ENCODE results near the gene KIF2A.

KIF2A gene

DNA sequence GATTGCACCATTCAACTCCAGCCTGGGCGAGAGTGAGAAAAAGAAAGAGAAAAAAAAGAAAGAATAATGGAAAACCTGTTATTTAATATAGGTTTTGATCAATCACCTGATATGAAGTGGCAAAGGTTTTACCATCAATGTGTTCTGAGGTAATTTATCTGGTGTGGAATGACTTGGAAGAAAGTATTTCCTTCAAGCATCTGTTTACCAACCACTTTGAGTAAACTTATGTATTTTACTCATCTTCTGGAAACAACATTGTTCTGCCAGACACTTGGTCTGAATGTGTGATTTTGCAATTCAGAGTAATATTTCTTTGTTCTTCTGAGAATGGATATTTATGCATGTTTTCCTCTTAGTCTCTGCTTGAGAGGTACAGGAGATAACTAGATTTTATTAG, 24.3 kb downstream of the KIF2A start:
- DNase-seq, result no peak

DNA sequence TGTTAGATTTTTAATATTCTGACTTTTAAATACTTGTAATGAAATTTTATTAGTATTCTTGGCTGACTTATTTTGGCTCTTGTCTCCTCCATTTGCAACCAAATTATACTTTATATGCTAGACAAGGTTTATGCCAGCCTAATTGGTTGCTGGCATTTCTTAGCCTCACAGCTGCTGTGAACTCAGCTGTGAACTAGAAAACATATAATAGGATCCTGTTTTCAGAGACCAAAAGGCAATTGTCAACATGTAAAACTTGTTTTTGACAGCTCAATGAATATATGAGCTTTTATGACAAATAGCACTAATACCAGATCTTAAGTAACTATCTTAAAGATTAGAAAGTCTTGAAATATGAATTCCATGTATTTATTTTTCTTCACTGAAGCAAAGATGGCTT, 25.9 kb downstream of the KIF2A start:
- DNase-seq, result no peak

DNA sequence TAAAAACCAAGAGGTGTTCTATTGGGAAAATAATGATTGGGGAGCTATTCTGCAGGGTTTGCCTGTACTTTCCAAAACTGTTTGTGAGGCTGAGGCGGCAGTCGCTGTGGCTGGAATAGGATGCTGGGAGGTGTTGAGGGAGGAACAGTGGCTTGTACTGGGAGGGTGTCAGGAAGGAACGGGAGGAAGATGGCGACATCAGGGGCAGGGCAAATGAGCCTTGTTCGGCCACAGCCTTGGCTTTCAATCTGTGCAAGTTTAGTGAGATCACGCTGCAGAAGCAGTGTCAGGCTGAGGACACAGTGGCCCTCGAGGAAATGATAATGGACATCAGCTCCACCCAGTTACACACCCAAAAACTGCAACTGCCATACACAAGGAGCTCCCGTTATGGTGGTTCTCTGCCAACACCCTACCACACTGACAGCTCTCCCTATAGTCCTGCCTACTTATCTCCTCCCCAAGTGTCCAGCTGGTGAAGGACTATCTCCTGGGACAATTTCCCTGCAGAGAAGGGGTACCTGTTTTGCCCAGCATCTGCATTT, 27.3 kb downstream of the KIF2A start:
- no peak for DNase-seq

DNA sequence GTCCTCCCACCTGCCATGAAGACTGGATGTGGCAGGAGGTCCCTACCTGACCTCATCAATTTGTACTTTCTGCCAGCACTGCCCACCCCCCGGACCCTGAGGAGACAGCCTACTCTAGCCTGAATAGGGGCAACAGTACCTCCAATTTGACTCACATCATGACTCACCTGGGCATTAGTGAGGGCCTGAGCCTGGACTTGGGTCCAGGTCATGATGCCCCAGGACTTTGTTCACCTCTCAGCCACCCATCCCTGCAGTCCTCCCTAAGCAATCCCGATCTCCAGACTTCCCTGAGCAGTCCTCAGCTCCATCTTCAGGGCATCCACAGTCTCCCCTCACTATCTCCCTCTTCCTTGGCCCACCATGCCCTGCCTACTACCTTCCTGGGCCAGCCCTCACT, 28.1 kb downstream of the KIF2A start:
- DNase-seq, result no peak

DNA sequence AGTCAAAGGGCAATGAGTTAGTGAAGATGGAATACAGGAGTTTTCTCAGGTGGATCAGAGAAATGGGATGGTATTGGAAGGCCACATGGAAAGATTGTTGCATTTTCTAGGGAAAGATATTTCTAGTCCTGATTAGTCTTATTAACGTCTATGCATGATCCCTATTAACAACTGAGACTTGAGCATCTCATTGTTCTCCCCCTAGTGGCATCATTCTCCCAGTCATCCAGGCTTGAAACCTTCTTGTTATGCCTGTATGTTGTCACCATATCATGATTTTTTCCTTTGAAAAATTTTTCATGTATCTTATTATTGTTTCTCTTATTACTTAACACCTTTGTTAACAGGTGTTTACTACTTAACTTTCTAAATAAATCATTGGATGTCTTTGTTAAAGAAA, 34.4 kb downstream of the KIF2A start:
- DNase-seq, result no peak

DNA sequence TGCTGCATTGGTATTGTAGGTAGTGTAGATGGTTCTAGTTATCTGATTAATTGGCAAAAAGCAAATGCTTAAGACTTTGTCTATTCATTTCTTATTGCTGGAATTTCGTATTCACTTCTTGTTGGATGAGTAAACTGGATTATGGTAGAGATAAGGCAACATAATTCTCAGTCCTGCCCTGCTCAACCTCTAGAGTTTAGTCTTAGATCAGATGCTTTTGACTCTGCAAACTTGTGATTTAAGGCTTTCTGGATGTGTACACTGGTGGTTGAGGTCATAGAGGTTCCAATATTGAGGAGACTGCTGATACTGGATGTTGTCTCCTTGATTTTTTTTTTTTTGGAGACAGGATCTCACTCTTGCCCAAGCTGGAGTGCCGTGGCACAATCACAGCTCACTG, 35.0 kb downstream of the KIF2A start:
- no peak for DNase-seq

DNA sequence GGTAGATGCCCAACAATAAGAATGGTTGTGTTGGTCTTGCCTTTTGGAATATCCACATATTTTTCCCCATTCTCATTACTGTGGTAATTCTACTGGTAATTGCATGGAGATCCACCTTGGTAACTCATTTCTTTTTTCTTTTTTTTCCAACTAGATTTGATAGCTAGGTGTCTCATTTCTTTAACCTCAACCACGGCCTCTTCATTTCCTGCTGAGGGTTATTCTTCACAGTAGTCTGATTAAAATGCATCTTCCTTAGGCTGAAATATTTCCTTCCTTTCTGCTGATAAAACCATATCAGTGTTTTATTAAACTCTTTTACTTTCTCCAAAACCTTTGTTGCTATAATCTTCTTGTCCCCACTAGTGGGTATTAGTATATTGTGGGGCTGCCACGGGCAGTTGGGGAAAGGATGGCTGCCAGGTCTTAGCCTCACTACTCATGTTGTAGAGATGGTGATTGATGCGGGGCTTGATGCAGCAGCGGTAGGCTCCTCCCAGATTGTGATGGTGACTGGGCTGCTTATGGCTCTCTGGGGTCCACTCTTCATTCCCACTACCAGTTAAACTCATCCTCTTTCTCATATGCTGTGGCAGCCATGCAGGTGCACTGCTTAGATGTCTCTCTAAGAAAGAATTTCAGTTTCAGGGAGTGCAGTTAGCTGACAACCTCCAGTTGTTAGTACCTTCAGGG, 35.9 kb downstream of the KIF2A start:
- no peak for DNase-seq

DNA sequence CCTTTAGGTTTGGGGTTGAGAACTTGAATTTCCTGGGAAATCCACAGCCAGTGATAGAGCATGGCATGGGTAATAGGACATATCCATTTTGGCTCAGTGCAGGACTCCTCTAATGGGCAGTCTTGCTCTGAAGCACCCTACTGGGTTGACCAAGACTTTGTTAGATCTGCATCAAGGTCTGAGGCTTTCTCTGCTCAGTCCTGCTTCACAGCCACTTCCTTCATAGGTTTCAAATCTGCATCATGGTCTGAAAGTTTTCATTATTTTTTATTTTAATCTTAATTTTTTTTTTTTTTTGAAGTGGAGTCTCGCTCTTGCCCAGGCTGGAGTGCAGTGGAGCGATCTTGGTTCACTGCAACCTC, 36.5 kb downstream of the KIF2A start:
- DNase-seq, result no peak

DNA sequence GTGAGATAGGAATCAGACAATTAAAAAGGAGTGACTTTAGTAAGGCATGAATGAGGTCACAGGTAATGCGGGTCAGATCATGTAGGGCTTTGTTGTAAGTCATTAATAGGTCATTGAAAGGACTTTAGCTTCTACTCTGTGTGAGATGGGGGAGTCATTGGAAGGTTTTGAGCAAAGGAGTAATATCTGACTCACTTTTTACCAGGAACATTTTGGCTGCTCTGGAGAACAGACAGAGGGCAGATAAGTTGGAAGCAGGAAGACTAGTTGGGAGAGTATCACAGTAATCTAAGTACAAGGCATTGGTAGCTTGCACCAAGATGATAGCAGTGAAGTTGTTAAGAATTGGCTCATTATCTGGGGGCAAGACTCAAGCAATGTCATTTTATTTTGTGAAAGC, 37.4 kb downstream of the KIF2A start:
- DNase-seq, result no peak

DNA sequence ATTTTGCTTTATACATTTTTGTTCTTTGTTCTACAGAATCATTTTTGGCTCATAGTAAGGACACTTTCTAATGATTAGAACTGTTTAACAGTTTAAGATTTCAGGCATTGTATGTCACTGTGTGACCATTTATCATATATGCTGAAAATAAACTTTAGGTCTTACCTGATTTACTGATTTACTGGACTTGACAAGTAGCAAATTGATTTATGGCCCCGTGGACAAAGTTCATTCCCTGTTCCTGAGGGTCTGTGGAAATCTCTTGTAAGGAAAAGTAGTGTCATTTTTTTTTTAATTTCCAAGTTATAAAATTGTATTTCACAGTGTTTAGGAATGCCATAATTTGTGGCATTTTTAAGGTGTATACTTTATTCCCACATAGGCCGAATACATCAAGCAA, 40.7 kb downstream of the KIF2A start:
- DNase-seq, result no peak

DNA sequence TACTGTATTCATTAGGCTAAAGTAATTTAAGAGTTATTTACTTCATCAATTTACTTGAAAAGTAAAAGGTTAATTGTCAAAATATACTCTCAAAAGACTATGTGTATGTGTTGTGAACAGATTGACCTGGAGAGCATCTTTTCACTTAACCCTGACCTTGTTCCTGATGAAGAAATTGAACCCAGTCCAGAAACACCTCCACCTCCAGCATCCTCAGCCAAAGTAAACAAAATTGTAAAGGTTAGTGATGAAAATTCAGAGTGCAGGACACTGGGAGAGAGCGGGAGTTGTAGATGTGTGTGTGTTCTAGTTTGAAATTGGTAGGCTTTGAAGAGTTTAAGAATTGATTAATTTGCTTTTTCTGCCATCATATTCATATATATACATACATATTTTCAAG, 41.9 kb downstream of the KIF2A start:
- no peak for DNase-seq

DNA sequence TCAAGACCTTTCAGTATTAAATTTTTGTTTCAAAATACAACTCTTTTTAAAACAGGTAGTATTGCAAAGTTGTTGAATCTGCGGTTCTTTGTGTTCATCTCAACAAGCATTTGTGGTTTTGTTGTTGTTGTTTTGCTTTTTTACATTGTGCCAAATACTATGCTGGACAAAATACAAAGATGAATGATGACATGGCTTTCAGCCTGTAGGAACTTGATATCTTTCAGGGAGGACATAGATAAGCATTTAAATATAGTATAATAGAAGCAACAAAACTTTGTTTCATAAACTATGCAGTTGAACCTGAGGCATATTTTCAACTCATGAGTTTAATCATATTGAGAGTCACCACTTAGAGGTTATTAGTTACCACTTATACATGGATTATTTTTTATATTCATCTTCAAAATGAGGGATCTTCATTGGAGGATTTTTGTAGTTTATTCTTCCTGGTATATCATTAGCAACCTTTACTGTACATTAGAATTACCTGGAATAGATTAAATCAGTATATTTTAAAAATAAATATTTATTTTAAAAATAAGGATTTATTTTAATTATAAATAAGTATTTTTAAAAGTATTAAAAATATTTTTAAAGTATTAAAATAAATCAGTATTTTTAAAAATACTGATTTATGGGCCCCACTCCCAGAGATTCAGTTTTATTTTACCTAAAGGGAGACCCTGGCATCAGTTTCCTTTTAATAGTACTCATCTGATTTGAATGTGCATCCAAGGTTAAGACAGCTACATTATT, 42.9 kb downstream of the KIF2A start:
- DNase-seq, result no peak

DNA sequence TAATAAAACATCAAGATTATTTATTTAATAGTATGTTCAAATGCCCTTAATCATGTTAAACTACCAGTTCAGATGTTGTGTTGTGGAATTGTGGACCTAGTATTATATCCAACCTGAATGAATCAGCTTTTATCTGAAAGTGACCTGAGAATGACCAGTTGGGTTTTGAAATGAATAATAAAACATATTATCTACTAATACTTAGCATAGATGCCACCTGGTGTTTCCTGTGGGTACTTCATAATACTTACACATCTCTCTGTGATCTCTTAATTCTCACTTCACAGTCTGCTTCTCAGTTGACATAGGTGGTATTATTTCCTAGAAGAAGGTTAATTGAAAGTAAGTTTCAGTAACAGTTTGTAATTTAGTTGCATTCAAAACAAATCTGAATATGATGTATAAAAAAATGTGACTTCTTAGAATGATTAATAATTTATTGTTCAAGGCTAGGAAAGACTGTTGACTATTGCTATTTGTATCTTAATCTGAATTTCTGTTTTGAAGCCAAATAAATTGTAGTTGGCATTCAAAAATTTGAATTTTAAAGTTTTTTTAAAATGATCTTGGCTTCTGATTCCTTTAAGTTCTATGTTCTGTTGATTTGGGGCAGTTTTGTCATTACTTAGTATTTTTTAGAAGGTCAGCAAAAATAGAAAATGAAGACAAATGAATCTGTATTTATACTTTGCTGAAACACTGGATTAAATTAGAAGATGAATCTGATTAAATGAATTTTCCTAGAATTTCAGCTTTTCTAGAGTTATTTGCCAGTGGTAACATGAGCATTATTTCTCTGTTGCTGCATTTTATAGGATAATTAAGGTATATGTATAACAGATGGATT, 48.2 kb downstream of the KIF2A start:
- no peak for DNase-seq

DNA sequence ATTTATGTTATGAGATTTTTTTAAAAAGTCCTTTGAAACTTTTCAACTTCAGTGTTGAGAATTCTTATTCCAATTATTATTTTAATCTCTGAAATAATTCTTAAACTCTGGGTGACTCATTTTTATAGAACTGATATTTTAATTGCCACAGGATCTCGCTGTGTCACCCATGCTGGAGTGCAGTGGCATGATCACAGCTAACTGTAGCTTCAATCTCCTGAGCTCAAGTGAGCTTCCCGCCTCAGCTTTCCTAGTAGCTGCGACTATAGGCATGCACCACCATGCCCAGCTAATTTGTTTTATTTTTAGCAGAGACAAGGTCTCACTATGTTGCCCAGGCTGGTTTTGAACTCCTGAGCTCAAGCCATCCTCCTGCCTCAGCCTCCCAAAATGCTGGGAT, 56.7 kb downstream of the KIF2A start:
- no peak for DNase-seq

DNA sequence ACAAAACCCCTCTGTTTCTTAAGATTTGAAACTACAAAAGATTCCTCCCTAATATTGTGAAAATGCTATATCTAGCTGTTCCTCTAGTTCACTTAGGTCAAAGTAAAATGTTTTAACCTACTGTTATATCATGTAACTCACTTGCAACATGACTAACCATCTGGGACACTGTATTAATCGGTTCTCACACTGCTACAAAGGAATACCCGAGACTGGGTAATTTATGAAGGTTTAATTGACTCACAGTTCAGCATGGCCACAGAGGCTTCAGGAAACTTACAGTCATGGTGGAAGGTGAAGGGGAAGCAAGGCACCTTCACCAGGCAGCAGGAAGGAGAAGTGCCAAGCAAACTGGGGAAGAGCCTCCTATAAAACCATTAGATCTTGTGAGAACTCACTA, 63.0 kb downstream of the KIF2A start:
- no peak for DNase-seq

DNA sequence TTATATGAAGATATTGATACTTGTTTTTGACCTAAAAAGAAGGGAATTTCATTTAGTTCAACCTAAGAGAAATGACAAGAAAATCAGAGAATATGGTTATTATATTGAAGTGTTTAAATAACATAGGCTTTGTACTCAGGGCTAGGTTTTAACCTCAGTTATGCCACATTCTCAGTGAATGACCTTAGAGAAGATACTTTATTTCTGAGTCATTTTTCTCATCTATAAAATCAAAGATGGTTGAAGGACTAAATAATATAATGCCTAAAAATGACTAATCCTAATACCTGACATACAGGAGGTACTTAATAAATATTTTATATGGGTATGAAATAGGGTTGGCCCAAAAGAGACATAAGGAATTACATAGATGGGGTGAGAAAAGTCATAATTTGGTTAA, 65.4 kb downstream of the KIF2A start:
- DNase-seq, result no peak

DNA sequence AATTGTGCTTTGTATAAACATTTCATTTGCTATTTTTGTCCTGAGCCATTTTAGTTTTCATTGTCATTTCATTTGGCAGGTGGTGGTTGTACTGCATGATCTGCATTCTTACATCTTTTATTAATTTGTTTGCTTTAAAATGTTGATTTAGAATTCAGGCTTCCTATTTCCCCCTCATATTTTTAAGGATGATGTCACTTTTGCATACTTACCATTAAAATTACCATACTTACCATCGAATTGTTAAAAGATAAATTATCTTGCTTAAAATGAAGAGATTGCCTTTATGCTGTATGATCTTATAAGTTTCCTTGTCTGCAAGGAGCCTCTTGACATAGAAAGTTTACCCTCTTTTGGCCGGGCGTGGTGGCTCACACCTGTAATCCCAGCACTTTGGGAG, 66.6 kb downstream of the KIF2A start:
- no peak for DNase-seq

DNA sequence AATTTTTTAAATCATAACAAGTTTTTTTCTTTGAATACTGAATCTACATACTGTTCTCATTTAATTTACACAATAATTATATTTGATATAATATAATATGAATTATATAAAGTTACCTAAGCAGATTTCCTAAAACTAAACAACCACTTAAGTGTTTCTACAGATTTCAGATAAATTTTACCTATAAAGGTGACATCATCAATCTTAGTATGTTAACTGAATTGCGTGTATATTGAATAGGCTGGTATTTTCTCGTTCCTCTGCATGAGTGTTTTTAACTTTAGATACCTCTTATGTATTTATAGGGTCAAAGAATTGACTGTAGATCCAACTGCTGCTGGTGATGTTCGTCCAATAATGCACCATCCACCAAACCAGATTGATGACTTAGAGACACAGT, 67.4 kb downstream of the KIF2A start:
- no peak for DNase-seq

DNA sequence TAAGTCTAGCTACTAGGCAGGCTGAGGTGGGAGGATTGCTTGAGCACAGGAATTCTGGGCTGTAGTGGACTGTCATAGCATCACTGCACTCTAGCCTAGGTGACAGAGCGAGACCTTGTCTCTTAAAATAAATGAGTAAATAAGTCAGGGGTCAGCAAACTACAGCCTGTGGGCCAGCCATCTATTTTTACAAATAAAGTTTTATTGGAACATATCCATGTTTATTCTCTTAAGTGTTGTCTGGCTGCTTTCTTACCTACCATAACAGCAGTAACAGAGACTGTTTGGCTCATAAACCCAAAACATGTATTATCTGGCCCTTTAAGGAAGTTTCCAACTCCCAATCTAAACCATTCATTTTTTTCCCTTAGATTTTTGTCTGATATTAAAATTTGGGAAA, 68.1 kb downstream of the KIF2A start:
- DNase-seq, result no peak

DNA sequence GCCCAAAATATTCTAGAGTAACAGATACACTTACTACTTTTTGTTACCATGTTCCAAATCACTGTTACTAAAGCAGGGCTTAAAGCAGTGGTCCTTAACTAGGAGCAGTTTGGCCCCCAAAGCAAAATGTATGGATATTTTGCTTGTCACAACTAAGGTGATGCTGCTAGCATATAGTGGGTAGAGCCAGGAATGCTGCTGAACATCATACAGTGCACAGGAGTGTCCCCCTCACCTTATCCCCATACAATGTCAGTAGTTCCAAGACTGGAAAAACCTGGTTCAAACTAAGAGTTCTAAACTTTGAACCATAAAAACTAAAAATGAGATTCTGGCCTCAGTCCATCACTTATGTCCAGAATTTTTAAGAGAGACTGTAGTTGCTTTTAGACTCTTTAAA, 69.6 kb downstream of the KIF2A start:
- DNase-seq, result no peak

DNA sequence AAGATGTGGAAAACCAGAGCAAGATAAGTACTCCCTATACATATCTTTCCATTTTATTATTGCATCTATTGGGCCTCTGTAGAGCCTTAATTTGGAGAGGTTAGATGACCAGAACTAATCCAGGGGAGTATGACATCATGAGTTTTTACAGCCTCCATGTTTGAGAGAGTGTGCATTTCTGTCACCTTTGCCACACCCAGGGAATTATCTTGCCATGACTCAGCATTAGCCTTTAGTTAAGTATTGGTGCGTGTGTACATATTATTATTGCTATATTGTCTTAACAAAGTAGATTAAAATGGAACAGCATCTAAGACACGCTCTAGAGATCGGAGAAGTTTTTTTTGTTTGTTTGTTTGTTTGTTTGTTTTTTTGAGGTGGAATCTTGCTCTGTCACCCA, 70.1 kb downstream of the KIF2A start:
- no peak for DNase-seq

DNA sequence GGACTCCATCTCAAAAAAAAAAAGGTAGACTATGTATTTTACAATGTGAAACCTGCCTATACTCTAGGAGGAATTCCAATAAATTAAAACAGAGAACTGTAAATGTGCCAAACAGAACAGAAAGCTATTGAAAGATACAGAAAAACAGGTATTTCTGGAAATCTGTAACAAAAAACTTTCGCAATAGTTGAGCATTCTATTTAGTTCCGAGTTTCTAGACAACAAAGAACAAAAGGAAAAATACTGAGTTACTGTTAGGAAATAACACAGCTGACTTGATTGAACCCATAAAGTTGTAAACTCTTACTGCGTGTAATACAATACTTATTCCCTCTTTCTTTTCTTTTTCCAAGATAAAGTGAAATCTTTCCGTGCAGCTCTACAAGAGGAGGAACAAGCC, 79.1 kb downstream of the KIF2A start:
- DNase-seq, result no peak

DNA sequence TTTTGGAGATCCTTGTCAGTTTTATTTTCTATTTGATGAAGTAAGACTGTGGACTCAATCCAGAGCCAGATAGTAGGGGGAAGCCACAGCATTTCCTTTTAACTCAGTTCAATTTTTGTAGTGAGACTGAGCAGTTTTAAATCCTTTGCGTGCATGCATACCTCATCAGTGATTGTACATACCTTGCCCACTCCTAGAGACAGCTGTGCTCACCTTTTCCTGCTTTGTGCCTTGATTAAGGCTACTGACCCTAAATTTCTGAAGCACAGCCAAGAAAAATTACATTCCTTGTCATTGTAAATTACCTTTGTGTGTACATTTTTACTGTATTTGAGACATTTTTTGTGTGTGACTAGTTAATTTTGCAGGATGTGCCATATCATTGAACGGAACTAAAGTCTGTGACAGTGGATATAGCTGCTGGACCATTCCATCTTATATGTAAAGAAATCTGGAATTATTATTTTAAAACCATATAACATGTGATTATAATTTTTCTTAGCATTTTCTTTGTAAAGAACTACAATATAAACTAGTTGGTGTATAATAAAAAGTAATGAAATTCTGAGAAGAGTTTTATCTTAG, 79.9 kb downstream of the KIF2A start:
- no peak for DNase-seq
